Islet of Langerhans (tissue), 1 donor: ENCODE measurements around the gene ANKS1A.
"Not testable (repeated sequence)": the region's sequence is repeated elsewhere in the genome, so short reads cannot be mapped to it uniquely, and the experiment has no call there.

Experiments used
- FAIRE-seq: peaks from one replicate; lab custom pipeline; 2011; peaks lifted over from hg19 to GRCh38; lab: Jason Lieb, UNC

The ANKS1A gene

DNA sequence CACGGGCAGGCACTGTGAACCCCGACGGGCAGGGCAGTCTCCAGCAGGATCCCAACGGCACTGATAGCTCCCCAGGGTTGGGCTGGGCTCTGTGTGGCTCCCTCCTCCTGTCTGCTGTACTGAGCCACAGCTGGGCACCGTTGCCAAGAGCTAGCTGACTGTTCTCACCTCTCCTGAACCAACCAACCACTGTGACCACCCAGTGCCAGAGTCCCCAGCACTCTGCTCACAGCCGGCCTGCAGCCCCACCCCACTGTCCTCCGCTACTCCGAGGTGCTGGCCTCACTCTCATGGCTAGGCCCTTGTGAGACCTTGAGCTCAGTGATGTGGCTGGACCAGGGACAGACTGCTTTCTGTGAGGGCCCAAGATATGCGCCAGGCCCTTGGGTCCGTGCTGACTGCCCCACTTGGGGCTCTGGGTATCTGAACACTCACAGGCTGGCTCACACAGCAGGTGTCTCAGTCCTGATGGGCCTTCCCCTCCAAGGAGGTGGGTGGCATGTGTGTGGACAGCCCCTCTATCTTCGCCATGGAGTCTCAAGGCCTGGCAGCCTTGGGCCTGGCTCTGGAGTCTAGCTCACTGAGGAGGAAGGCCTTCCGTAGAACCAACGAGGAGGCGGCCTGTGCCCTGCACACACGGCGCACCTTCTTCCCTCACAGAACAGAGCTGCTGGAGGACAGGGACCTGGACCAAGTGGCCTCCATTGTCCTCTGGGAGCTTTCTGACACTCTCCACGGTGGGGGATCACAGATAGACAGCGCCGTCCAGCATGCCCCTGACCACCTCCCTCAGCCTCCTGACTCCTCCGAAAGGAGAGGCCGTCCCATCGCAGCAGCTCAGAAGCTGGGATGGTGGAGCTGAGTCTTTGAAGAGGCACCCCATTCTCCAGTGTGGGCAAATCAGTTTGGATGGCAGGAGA, 198.6 kb downstream of the ANKS1A start:
- FAIRE-seq = no peak

DNA sequence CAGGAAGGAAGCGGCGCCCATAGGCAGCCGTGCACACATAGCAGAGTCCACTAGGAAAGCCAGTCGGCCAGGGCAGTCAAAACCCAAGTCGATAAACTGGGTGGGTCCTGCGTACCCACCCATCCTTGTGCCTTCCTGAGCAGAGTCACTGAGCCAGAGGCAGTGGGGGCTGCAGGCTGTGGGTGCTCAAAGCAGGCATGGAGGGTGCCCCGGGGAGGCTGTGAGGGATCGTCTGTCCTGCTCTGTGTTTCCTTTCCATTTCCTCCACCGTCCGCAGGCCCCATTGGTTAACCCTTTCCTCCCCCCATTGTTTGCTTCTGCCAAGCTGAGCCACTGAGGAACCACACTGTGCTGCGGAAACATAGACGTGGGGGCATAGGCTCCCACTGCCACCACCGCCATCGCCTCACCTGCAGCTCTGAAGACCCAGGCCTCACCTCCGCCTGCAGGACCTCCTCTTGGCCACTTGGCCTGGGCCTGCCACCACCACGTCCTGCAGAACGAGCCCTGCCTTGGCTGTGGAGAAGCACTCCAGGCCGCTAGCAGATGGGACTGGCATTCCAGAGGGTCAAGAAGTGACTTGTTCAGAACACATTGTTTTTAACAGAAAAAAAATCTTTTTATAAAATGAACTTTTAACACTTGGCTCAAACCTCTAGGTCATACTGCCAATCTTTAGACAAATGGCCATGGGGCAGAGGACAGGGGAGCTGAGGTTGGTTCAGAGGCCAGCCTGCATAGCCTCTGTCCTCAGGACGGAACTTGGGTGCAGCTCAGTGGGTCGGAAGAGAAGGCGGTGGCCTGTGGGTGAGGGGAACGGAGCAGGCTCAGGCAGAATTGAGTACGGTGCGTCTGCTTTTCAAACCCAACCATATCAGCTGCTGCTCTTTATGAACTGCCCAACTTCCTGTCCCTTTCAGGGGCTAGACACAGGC, 199.5 kb downstream of the ANKS1A start:
- FAIRE-seq = no peak

DNA sequence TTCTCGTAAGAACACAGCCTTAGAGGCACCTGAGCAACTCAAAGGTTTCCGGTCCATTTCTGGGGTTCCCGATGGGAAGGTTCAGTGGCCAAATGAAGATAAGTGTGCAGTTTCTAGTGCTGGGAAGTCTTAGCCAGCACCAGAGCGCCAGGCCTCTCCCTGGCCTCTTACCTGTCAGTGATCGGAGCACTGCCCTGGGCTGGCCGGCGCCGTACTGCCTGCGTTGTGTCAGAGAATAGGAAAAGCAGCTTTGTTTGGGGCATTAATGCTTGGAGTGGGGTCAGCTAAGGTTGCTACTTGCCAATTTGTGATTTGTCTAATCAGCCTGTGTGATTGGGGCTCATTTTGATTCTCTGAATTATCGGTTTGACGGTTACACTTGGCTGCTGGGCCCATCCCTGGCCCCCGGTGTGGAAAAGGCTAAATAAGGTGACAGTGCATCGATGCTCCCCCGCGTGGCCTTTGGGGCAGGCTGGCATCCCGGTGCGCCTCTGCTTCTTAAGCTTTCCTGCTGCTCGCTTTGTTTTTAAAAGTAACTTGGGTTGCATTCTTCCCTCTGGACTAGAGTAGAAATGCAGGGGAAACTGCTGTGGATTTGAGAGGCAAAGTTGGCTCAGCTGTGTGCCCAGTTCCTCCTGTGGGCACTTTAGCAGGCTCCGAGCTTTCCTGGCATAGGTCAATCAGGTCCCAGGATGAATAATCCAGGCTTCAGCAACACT, 200.3 kb downstream of the ANKS1A start:
- no peak for FAIRE-seq

DNA sequence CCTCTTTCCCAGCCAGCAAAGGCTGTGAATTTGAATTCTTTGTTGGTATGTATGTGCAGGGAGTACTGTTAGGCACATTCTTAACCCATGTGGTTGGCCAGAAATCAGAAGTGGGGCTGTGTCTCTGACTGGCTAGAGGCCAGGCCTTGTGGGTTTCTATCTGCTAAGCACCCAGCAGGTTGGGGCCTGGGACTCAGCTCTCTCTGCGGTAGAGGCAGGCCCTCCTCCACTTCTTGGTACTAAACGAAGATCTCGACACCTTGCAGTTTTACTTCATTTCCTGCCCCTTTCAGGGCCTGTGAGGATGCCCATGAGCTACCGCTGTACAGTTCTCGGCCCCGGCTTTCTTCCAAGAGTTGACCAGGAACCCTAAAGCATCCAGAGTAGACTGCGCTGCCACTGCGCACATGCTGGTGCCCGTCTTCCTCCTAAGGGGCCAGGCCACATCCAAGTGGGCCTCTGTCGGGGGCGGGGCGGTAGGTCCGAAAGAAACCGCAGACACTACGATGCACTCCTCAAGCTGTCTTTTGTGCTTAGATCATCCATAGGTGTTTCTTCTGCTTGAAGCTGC, 201.0 kb downstream of the ANKS1A start:
- FAIRE-seq = no peak

DNA sequence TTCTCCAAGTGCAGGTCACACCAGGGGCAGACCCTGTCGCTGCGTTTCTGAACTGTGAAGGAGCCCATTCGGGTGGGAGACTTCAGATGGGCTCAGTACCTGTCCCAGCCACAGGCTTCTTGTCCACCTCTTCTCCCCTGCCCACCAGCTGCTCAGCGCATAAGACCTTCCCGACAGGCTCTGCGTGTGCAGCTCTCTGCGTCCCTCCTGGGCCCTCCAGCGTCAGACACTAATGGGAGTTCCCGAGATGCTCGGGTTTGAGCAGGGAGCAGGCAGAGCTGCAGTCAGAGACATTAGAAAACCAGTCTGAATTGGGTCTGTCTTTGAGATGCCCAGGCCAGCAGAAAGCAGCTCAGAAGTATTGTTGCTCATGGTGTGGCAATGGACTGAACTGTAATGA, 201.7 kb downstream of the ANKS1A start:
- FAIRE-seq = no peak

DNA sequence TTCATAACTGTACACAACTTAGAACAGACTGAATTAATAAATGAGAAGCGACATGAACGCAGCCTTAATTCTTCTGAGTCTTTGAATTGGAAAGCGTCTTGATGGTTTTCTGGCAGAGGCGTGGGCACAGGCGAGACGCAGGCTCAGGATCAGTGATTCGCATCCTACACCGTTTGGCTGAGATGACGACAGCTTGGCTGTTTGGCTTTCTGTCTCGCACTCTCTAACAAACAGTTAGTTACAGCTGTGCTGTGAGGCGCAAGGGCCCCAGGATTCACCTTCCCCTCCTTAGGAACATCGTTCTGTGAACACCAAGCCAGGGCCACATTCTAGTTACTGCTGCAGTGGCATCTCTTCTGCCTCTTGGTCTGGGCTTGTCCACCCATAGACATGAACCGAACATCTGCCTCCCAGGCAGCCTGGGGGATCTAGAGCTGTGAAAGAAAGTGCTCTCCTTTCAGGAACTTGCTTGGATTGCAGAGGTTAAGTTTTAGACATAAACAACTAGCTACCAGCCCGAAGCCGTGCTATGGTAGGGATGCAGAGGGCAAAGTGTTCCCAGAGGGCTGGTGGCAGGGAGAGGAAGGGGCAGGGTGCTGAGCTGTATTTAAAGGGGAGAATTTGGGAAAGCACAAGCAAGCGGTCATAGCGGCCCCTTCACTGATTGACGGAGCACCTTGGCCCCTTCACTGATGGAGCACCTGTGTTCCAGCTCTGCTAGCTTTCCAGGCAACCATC, 202.5 kb downstream of the ANKS1A start:
- no peak for FAIRE-seq

DNA sequence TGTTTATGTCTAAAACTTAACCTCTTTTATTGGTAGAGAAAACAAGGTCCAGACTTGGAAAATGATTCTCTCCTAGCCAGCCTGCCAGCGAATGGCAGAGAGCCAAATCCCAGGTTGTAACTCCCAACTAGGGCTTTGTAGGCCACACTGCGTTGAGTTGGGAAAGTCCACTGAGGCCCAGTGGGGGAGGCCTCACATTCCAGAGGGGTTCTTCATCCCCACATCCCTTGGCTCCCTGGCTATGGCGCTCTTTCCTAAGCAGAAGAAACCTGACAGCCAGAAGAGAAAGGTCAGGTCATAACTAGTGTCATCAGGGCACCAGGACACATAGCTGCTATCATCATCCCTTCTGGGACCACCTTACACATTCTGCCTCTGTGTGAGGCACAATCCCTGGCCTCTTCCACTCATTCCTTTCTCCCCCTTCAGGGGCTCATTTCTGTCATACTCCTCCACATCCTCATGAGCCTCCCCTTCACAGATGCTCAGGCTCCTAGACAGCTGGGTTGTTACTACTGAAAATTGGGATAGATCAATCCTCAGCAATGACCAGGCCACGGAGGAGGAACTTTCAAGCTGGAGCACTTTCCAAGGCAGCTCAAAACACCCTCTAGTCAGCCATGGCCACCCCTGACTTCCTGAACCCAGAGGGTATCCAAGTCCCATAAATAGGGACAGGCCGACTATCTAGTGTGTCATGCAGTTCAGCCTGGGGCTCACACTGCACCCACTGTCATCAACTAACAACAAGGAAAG, 203.5 kb downstream of the ANKS1A start:
- FAIRE-seq = no peak

DNA sequence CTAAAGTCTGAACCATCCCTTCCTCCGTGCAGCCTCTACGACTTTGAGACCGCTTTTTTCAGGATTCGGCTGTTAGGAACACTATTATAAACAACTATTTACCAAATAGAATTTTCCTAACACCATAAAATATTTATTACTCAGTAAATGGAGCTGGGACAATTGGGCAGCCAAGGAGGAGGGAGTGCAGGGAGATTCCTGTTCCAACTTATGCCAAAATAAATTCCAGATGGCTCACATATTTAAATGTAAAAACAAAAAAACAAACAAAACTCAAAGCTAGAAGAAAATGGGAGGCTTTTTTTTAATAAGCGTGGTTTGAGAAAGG, 204.0 kb downstream of the ANKS1A start:
- no peak for FAIRE-seq

DNA sequence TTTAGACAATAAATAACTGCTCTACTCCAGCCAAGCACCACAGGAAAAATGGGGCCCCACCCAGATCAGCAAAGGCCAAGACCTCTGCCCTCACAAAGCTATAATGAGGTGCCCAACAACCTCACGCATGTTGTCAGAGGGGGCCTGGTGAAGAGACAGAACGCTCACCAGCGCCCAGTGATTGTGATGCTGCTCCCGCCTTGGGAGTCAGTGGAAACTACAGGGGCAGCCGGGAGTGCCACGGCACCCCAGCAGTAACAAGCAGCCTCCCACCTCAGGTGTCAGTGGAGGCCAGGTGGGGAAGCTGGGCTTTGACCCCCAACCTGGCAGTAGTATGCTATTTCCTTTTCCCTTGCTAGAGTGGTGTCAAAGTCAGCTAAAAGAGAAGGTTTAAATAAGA, 204.7 kb downstream of the ANKS1A start:
- no peak for FAIRE-seq

DNA sequence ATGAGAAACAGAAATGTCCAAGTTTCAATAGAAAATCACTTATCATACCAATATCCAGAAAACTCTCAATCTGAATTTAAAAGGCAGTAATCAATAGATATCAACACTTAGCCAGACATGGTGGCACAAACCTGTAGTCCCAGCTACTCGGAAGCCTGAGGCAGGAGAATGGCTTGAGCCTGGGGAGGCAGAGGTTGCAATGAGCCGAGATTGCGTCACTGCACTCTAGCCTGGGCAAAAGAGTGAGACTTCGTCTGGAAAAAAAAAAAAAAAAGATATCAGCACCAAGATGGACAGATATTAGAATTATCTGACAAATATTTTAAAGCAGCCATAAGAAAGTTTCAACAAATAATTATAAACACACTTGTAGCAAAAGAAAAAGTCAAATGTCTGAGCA, 205.1 kb downstream of the ANKS1A start:
- FAIRE-seq = no peak

DNA sequence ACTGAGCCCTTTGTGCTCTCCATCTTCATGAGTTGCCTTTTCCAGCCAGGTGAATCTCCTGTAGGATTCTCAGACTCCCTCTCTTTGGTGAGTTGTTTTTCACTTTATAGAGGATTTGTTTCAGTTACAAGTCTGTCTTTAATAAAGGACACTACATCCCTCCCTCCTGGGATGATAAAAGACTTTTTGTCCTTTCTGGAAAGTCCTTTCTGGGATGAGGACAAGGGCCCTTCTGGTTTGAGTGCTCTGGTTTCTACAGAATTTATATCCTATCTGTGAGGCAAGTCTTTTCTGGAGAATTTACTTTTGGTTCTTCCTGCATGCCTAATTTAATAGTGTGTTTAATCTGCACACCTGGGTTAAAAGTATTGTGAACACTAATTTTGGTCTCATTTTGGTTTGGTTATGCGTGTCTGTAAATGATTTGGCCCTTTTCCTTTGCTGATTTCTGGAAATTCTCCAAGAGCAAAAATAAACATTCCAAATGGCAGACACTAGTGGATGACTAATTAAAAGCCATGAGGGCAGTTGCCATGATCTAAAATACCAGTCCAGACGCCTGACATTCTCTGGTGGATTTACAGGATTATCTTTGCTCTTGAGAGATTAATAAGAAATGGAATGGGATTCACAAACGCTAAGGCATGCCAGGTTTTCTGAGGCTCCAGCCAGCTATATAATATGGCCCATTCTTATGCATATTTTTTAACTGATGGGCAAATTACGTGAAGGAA, 207.2 kb downstream of the ANKS1A start:
- FAIRE-seq = peak; percentile 97

DNA sequence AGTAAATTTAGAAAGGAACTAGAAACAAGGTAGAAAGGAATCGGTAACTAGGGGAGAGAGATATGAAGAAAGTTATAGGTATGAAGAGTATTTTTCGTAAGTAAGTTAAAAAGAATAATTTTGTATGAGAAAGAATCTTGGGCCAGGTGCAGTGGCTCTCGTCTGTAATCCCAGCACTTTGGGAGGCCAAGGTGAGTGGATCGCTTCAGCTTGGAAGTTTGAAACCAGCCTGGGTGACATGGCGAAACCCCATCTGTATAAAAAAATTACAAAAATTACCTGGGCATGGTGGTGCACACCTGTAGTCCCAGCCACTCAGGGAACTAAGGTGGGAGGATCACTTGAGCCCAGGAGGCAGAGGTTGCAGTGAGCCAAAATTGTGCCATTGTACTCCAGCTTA, 210.1 kb downstream of the ANKS1A start:
- FAIRE-seq = no peak

DNA sequence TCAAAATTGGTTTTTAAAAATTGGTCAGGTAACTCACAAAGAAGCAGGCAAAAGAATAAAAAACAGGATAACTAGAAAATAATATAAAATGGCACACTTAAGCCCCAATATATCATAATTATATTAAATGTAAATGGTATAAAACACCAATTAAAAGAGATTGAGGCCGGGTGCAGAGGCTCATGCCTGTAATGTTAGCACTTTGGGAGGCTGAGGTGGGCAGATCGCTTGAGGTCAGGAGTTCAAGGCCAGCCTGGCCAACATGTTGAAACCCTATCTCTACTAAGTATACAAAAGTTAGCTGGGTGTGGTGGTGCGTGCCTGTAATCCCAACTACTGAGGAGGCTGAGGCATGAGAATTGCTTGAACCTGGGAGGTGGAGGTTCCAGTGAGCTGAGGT, 216.0 kb downstream of the ANKS1A start:
- no peak for FAIRE-seq

DNA sequence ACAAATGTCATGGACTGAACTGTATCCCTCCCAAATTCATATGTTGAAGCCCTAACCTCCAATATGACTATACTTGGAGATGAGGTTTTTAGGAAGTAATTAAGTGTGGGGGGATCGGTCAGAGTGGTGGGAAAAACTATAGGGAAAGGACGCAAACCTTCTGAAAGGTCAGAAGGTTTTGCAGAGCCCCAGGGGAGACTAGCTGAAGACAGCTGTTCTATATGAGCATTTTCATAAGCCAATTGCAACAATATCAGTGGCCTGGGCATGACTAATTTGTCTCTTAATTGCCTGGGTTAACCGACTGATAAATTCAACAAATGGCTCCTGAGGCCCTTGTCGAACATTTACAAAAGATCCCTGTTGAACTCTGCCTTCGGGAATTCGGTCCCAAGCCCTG, 217.0 kb downstream of the ANKS1A start:
- FAIRE-seq = not testable (repeated sequence)

DNA sequence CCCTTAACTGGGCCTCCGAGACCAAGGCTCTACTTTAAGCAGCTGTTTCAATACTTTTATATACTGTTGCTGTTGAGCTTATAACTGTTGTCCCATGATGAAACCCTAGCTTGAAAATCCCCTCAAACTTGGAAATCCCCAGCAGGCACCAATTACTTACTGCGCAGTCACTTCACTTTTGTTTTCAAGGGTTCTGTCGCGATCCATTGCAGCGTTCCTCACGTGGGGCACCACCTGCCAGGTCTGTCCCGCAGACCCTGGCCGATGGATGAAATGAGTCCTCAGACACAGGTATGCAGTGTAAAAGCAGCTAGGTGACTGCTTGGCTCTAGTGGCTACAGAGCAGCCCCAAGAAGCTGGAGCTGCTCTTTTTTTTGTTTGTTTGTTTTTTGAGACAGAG, 218.2 kb downstream of the ANKS1A start:
- FAIRE-seq = not testable (repeated sequence)

DNA sequence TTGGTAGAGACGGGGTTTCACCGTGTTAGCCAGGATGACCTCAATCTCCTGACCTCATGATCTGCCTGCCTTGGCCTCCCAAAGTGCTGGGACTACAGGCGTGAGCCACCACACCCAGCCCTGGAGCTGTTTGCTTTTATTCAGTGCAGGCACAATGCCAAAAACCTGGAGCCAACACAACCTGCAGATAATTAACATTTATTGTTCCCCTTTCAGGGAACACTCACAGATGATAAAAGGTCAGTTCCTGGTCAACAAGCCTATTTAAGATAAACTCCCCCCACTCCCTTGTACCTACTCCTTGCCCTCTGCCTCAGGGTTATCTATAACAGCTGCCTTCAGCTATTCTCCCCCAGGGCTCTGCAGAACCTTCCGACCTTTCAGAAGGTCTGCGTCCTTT, 218.7 kb downstream of the ANKS1A start:
- FAIRE-seq = not testable (repeated sequence)

DNA sequence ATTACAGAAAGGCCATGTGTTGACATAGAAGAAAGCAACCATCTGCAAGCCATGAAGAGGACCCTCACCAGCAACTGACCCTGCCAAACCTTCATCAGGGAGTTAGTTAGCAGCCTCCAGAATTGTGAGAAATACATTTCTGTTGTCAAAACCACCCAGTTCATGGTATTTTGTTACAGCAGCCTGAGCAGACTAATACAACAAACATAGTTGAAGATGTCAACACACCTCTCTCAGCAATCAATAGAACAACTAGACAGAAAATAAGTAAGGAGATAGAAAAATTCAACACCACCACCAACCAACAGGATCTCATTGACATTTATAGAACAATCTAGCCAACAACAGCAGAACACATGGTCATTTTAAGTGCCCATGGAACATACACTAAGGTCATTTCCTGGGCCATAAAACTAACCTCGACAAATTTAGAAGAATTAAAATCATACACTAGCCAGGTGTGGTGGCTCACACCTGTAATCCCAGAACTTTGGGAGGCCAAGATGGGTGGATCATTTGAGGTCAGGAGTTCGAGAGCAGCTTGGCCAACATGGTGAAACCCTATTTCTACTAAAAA, 219.3 kb downstream of the ANKS1A start:
- FAIRE-seq = no peak

DNA sequence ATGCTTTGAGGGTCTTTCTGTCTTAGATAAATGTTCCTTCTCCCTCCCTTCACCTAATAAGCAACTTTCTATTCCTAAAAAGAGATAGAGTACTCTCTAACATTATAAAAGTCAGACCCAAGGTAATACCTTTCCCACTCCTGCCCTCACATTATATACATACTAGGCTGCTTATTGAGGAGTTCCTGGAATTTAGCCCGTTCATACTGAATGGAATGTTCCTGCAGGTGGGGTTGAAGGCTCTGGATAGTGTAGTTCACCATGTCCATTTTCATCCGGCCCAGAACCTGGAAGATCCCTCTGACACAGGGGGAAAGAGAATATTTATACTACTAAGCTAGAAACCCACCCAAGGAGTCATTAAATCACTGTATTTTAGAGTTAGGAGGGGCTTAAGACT, 231.7 kb downstream of the ANKS1A start:
- FAIRE-seq = no peak

DNA sequence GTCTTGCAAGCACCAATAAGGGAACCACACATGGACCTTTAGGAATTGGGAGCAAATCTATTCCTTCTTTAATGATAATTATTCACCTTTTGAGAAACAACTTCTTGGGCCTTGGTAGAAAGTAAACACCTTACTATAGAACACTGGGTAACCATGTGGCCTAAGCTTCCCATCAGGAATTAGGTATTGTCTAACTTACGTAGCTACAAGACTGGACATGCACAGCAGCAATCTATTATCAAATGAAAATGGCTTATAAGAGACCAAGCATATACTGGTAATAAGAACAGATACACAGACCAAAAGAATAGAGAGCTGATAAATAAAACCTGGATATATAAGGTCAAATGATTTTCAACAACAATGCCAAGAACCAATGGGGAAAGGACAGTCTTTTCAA, 235.3 kb downstream of the ANKS1A start:
- FAIRE-seq = no peak

DNA sequence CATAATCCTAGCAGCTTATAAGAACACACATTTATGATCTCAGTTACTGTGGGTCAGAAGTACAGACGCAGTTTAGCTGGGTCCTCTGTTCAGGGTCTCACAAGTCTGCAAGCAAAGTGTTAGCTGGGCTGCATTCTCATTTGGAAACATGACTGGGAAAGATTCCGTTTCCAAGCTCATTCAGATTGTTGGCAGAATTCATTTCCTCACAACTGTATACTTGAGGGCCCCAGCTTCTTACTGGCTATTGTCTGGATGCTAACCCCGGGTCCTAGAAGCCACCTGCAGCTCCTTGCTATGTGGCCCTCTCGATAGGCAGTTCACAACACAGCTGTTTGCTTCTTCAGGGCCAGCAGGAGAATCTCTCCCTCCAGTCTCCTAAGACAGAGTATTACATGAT, 239.0 kb downstream of the ANKS1A start:
- no peak for FAIRE-seq
